Transverse colon (tissue), 4 donors: ENCODE results near the gene SDR39U1. TPM values are rescaled to one million over a fixed set of nuclear protein-coding genes. Genes with fewer than 3 reads are reported as not detected.

Source experiments
- DNase-seq: peaks from one replicate; pipeline ENCODE4 v3.0.0-alpha.2; 2019
- H3K27ac ChIP-seq, 4 donors: fragments of 200-600 bp; sonication (generic); 2 replicates each; pipeline ENCODE4 v1.5.1; 2016 to 2018; ENCODE audit warnings: inconsistent platforms in 4 of 4
- H3K27me3 ChIP-seq: fragments of 200-600 bp; sonication (generic); 2 replicates; pipeline ENCODE4 v1.5.1; 2017; ENCODE audit warnings: inconsistent platforms
- H3K36me3 ChIP-seq, 4 donors: fragments of 200-600 bp; sonication (generic); 2 replicates each; pipeline ENCODE4 v1.5.1; 2017 to 2019; ENCODE audit warnings: inconsistent platforms in 4 of 4
- H3K4me1 ChIP-seq, 4 donors: fragments of 200-600 bp; sonication (generic); 2 replicates each; pipeline ENCODE4 v1.5.1; 2017 to 2020; ENCODE audit warnings: inconsistent platforms in 4 of 4
- H3K4me3 ChIP-seq, 4 donors: fragments of 200-600 bp; sonication (generic); 1 replicate in 1 of 4; 2 replicates in 3 of 4; pipeline versions ENCODE4 v1.5.1 to v1.6.1; 2017 to 2019; ENCODE audit warnings: inconsistent platforms in 4 of 4
- H3K9me3 ChIP-seq, 2 donors: fragments of 200-600 bp; sonication (generic); 2 replicates each; pipeline ENCODE4 v1.5.1; 2017 to 2019; ENCODE audit warnings: inconsistent platforms in 2 of 2
- EP300 ChIP-seq: sonication (generic); formaldehyde crosslinking; IDR thresholded peaks from one replicate; pipeline ENCODE4 v1.6.1; 2017; ENCODE audit warnings: antibody characterized with exemption, low read depth
- POLR2A ChIP-seq: fragments of 450-650 bp; IDR thresholded peaks from one replicate; pipeline ENCODE4 v1.6.1; 2016; ENCODE audit warnings: antibody characterized with exemption, mild to moderate bottlenecking, moderate library complexity
- POLR2AphosphoS5 ChIP-seq, 3 donors: sonication (generic); formaldehyde crosslinking; IDR thresholded peaks; one replicate each; pipeline ENCODE4 v1.6.1; 2016; ENCODE audit warnings: antibody characterized with exemption in 3 of 3
- WGBS, 2 donors: methylation state at CpG; one replicate each; pipeline ENCODE4 v1.1.5; 2018; ENCODE audit warnings: low coverage in 1 of 2; 5-methylcytosine and 5-hydroxymethylcytosine counted together
- in situ Hi-C, 4 donors: fragments of 200-750 bp; cut with MboI; loops; one replicate each; pipeline versions ENCODE4 v1.15.0 to v1.15.1; 2017; ENCODE audit warnings: low sequenced_read_pairs in 3 of 4, low pct_ligation_motif_present in 1 of 4, low pct_unique_long_range_greater_than_20kb in 1 of 4
- intact Hi-C: fragments of 100-400 bp; cut with DNase I; formaldehyde crosslinking; loops from one replicate; pipeline ENCODE4 v1.15.1; 2023; ENCODE audit warnings: low total_unique reads
- total RNA-seq, 4 donors: library from RNA; depleted of rRNA; stranded (reverse); fragments of >200 nt; gene quantifications; one replicate each; pipeline ENCODE4 v1.1.0, GENCODE V29; 2016
- TF ChIP-seq, protein P1 (sequence below), 5 experiments: fragments of 200-600 bp in 3 of 5; fragments of 450-650 bp in 2 of 5; sonication (generic) in 3 of 5; IDR thresholded peaks; 1 replicate in 2 of 5; 2 replicates in 3 of 5; pipeline ENCODE4 v1.5.1; 2016 to 2017; ENCODE audit warnings: antibody characterized with exemption in 5 of 5, inconsistent platforms in 3 of 5, mild to moderate bottlenecking in 2 of 5, moderate library complexity in 1 of 5

SDR39U1 gene
- total RNA-seq, 4 donors from 2014 or later = 18.3 to 202 (median 39.3) TPM

DNA sequence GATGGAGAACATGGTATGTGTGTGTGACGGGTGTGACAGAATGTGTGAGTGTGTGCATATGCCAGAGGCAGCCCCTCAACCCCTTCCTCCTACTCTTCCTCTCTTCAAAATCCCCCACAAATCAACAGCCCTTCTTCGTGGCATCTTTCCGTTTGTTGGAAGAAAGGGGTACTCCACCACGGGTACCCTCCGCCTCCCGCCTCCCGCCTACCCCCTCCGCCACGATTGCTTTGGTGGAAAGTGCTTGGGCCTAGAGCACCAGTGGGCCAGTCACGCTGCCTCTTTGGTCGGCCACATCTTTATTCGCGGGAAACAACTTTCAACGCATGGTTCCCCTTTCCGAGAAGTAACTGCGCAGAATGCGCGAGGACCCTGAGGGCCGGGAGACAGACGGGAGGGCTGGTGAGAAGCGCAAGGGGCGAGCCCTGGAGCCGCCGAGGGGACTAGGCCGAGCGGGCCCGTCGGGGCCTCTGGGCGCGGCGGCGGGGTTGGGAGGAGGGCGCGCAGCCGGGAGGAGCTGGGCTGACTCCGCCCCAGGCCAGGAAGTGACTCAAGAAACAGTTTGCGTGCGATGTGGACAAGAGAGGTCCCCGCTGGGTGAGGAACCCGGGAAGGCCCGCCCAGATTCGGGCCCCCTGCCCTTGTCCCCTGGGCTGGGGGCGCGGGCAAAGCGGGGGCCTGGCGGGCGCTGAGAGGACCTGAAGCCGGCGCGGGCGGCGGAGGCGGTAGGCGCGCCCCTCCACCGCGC is 13.0 kb downstream of the SDR39U1 start, which contains the start of the genes CBLN3 and KHNYN:
CBLN3 (minus strand) TSS at position 274 of the 748 bp plus-strand sequence. CDS start 614 bp downstream, outside the sequence.
KHNYN (plus strand) TSS at position 560 of the 748 bp plus-strand sequence. CDS start 777 bp downstream, outside the sequence.
- Histone ChIP-seq H3K36me3 (peaks cover 0 to 17% (median 6%) of the 10 kb centered on the region in 4 donors), H3K4me1 (peaks cover 24 to 71% (median 65%) of the 10 kb centered on the region in 4 donors), H3K27me3 (no peaks in the 10 kb centered on the region), H3K4me3 (peak within 1 kb of the TSS; percentile 61 to 85 (median 70)), H3K9me3 (no peaks in the 10 kb centered on the region), H3K27ac (peak within 1 kb of the TSS; percentile 92 to 97 (median 96))
- peak; percentile 93 for DNase-seq
- TF ChIP-seq POLR2AphosphoS5 (IDR thresholded peaks at IDR 0.05) (peak; percentile 92 to 97 (median 97)), POLR2A (peak; percentile 98), EP300 (no peak)
- TF ChIP-seq, protein P1, sequence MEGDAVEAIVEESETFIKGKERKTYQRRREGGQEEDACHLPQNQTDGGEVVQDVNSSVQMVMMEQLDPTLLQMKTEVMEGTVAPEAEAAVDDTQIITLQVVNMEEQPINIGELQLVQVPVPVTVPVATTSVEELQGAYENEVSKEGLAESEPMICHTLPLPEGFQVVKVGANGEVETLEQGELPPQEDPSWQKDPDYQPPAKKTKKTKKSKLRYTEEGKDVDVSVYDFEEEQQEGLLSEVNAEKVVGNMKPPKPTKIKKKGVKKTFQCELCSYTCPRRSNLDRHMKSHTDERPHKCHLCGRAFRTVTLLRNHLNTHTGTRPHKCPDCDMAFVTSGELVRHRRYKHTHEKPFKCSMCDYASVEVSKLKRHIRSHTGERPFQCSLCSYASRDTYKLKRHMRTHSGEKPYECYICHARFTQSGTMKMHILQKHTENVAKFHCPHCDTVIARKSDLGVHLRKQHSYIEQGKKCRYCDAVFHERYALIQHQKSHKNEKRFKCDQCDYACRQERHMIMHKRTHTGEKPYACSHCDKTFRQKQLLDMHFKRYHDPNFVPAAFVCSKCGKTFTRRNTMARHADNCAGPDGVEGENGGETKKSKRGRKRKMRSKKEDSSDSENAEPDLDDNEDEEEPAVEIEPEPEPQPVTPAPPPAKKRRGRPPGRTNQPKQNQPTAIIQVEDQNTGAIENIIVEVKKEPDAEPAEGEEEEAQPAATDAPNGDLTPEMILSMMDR (IDR thresholded peaks at IDR 0.05) = no peak
- WGBS, 2 donors = 4% methylated on average over 57 of the region's 57 CpGs; no CpG with 5 or more reads in 1 of the 2 donors
- in situ Hi-C loops = loop anchor here (5.0 to 25.0 kb wide), 7 partner anchors 65 to 192 kb away; partner anchors contain the start of genes TINF2 (in 4 of the 4), ADCY4 (in 3 of the 4), GMPR2 (in 3 of the 4) and NEDD8 (in 3 of the 4)
- intact Hi-C loops = loop anchor here (2.0 kb wide), 1 partner anchor 61 kb away; the partner anchor contains the start of gene NFATC4

DNA sequence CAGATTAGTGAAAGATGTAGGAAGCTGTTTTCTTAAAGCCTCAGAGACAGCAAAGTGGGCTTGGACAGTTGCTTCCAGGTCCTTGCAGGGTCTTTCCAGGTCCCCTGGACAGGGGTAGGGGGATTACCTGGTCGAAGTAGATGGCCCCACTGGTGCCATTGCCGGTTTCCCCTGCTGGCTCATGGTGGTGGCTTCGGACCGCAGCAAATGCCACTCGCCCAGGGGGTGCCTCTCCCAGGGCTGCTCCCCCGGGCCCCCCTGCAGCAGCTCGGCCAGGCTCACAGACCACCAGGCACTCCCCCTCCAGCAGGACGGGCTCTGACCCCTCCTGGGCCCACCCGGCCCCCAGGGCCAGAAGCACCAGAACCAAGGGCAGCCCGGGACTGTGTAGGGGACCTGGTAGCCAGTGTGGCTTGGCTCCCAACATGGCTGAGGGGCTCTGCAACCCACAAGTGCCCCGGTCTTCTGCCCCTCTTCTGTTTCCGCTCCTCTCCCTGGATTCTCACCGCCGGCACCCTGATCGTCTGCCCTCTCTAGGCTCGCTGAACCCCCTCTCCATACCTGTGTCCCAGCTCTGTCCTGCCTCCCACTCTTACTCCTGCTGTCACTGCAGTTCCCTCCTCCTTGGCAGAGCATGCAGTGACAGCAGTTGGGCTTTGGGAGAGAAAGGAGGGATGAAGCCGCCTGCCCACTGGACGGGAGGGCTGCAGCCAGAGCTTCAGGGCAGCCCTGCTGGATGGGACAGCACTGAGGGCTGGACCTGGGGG is 13.8 kb downstream of the SDR39U1 start:
- no peak for TF ChIP-seq EP300
- TF ChIP-seq, protein P1 (IDR thresholded peaks at IDR 0.05) = no peak
- no peak for TF ChIP-seq POLR2AphosphoS5 (IDR thresholded peaks at IDR 0.05)
- TF ChIP-seq POLR2A = no peak
- peaks cover 0 to 17% (median 6%) of the 10 kb centered on the region in 4 donors for H3K36me3 ChIP-seq
- peak overlapping the region; percentile 92 to 97 (median 96) for H3K27ac ChIP-seq
- intact Hi-C loops = no loop called here
- in situ Hi-C loops = loop anchor here in 3 of 4 donors (25.0 kb wide), 2 partner anchors 92 to 192 kb away; partner anchors contain the start of genes GMPR2 (in 3 of the 3), NEDD8 (in 3 of the 3), TINF2 (in 3 of the 3) and ADCY4 (in 1 of the 3)
- peaks cover 25 to 74% (median 67%) of the 10 kb centered on the region in 4 donors for H3K4me1 ChIP-seq
- no peaks in the 10 kb centered on the region for H3K27me3 ChIP-seq
- no peak for DNase-seq
- peak overlapping the region in 1 of 4 donors; percentile 85 for H3K4me3 ChIP-seq
- H3K9me3 ChIP-seq = no peaks in the 10 kb centered on the region
- WGBS, 2 donors = 92% methylated on average over 18 of the region's 18 CpGs; no CpG with 5 or more reads in 1 of the 2 donors

DNA sequence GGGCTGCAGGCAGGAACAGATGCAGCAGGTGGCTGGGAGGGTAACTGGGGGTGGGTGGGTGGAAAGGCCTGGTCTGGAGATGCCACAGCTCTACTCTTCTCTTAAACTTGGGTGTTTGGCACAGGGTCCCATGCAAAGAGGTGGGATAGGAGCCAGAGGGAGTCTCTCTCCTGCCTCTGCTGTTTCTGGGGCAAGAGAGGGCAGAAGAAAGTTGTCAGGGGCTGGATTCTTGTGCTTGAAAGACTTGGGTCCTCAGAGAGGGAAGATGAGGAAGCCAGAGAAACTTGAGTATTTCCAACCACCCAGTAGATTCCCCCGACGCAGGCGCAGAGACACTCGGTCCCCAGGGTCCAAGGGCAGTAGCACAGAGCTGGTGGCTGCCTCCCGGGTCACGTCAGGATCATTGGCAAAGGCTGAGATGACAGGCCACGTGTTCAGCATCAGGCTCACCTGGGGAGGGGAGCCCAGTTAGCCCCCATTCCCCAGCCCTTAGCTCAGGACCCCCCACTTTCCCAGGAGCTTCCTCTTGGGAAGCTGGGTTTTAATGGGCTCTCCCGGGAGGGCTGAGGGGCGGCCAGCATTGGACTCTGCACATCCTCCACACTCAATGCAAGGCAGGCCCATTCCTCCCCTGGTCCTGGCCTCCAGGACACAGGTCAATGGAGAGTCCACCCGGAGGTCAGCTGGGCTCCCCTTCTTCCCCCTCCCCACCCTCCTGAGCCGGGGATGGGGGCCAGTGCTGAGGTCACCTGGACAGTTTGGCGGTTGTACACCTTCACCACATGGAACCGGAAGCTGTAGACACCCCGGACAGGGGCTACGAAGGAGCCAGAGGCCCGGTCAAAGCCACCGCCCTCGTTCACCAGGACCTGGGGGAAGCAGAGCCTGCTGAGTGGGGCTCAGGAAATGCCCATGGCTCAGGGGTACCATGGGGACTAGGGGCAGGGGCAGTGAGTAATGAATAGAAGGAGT is 14.8 kb downstream of the SDR39U1 start:
- H3K36me3 ChIP-seq = peaks cover 0 to 8% (median 3%) of the 10 kb centered on the region in 4 donors
- TF ChIP-seq, protein P1 (IDR thresholded peaks at IDR 0.05) = no peak
- TF ChIP-seq POLR2A = no peak
- no peak for TF ChIP-seq POLR2AphosphoS5 (IDR thresholded peaks at IDR 0.05)
- TF ChIP-seq EP300 = no peak
- DNase-seq = no peak
- peak overlapping the region; percentile 75 to 92 (median 83) for H3K27ac ChIP-seq
- H3K4me1 ChIP-seq = peaks cover 30 to 81% (median 69%) of the 10 kb centered on the region in 4 donors
- in situ Hi-C loops (loop anchor here in 3 of 4 donors (25.0 kb wide), 2 partner anchors 91 to 191 kb away; partner anchors contain the start of genes GMPR2 (in 3 of the 3), NEDD8 (in 3 of the 3), TINF2 (in 3 of the 3) and ADCY4 (in 1 of the 3)), intact Hi-C loops (no loop called here)
- no peak overlapping the region for H3K4me3 ChIP-seq
- no peaks in the 10 kb centered on the region for H3K27me3 ChIP-seq
- H3K9me3 ChIP-seq = no peaks in the 10 kb centered on the region
- WGBS, 2 donors = 83% methylated on average over 18 of the region's 18 CpGs; no CpG with 5 or more reads in 1 of the 2 donors
